WTC11 (cell line): ENCODE data around the gene AFP.

Experiments
- ATF3 ChIP-seq: sonication (generic); formaldehyde crosslinking; conservative IDR thresholded peaks from 2 replicates; pipeline ENCODE4 v1.8.1; 2022; ENCODE audit warnings: mild to moderate bottlenecking, missing genetic modification reagents
- CREM ChIP-seq: sonication (generic); formaldehyde crosslinking; IDR thresholded peaks from 2 replicates; pipeline ENCODE4 v1.8.1; 2022; ENCODE audit warnings: mild to moderate bottlenecking, missing genetic modification reagents, moderate library complexity
- CTCF ChIP-seq: fragments of 200-600 bp; IDR thresholded peaks from 2 replicates; pipeline ENCODE4 v1.8.0; 2022; ENCODE audit warnings: antibody characterized with exemption
- E2F1 ChIP-seq: sonication (generic); formaldehyde crosslinking; IDR thresholded peaks from 2 replicates; pipeline ENCODE4 v1.8.0; 2022; ENCODE audit warnings: mild to moderate bottlenecking, missing genetic modification reagents
- FOXP4 ChIP-seq: sonication (generic); formaldehyde crosslinking; IDR thresholded peaks from 2 replicates; pipeline ENCODE4 v1.8.0; 2022; ENCODE audit warnings: mild to moderate bottlenecking, missing genetic modification reagents
- MAX ChIP-seq: sonication (generic); formaldehyde crosslinking; IDR thresholded peaks from 2 replicates; pipeline ENCODE4 v1.8.0; 2022; ENCODE audit warnings: mild to moderate bottlenecking, missing genetic modification reagents
- MLX ChIP-seq: sonication (generic); formaldehyde crosslinking; IDR thresholded peaks from 2 replicates; pipeline ENCODE4 v1.8.1; 2023; ENCODE audit warnings: mild to moderate bottlenecking, missing genetic modification reagents, moderate library complexity
- NFE2L1 ChIP-seq: sonication (generic); formaldehyde crosslinking; IDR thresholded peaks from 2 replicates; pipeline ENCODE4 v1.8.1; 2023; ENCODE audit warnings: missing genetic modification reagents
- NR1H2 ChIP-seq: sonication (generic); formaldehyde crosslinking; IDR thresholded peaks from 2 replicates; pipeline ENCODE4 v1.9.0; 2021; ENCODE audit warnings: mild to moderate bottlenecking, moderate library complexity, missing genetic modification reagents
- NR2C2 ChIP-seq: sonication (generic); formaldehyde crosslinking; IDR thresholded peaks from 2 replicates; pipeline ENCODE4 v1.8.0; 2022; ENCODE audit warnings: mild to moderate bottlenecking, missing genetic modification reagents
- PRDM15 ChIP-seq: sonication (generic); formaldehyde crosslinking; IDR thresholded peaks from 2 replicates; pipeline ENCODE4 v1.8.0; 2022; ENCODE audit warnings: missing genetic modification reagents
- SP1 ChIP-seq: sonication (generic); formaldehyde crosslinking; conservative IDR thresholded peaks from 2 replicates; pipeline ENCODE4 v1.8.1; 2022; ENCODE audit warnings: missing genetic modification reagents
- TCF7 ChIP-seq: sonication (generic); formaldehyde crosslinking; IDR thresholded peaks from 2 replicates; pipeline ENCODE4 v1.8.0; 2022; ENCODE audit warnings: mild to moderate bottlenecking, low read depth, missing genetic modification reagents, moderate library complexity
- ZNF281 ChIP-seq: sonication (generic); formaldehyde crosslinking; IDR thresholded peaks from 2 replicates; pipeline ENCODE4 v1.8.0; 2023; ENCODE audit warnings: mild to moderate bottlenecking, missing genetic modification reagents

GRCh38 chr4:73429826-73430587 lies 6.0 kb upstream of the AFP start:
- TF ChIP-seq MLX (CRISPR knock-in tag): no peak
- no peak for TF ChIP-seq CTCF
- no peak for TF ChIP-seq CREM (CRISPR knock-in tag)
- no peak for TF ChIP-seq ATF3 (CRISPR knock-in tag)
- TF ChIP-seq ZNF281: no peak
- no peak for TF ChIP-seq E2F1
- TF ChIP-seq MAX (CRISPR knock-in tag): no peak
- no peak for TF ChIP-seq PRDM15 (CRISPR knock-in tag)
- no peak for TF ChIP-seq NR1H2 (CRISPR knock-in tag)
- no peak for TF ChIP-seq SP1 (CRISPR knock-in tag)
- TF ChIP-seq FOXP4 (CRISPR knock-in tag): no peak
- no peak for TF ChIP-seq NFE2L1 (CRISPR knock-in tag)
- no peak for TF ChIP-seq TCF7 (CRISPR knock-in tag)
- no peak for TF ChIP-seq NR2C2
